Smooth muscle cell (in vitro differentiated cells): ENCODE results near the gene TTC19. TPM values are rescaled to one million over a fixed set of nuclear protein-coding genes. Genes with fewer than 3 reads are reported as not detected.

Experiments
- DNase-seq: peaks from one replicate; lab custom pipeline; 2025; ENCODE audit not compliant: unreplicated experiment; lab: John Stamatoyannopoulos, UW
- H2AFZ ChIP-seq: fragments of 200-600 bp; sonication (generic); 2 replicates; pipeline ENCODE4 v1.6.0; 2016; ENCODE audit warnings: antibody characterized with exemption, low read depth, mild to moderate bottlenecking
- H3F3A ChIP-seq: fragments of 200-600 bp; sonication (generic); 2 replicates; pipeline ENCODE4 v1.6.0; 2017; ENCODE audit warnings: antibody characterized with exemption, low read depth
- H3K27ac ChIP-seq: fragments of 200-600 bp; sonication (generic); 2 replicates; pipeline ENCODE4 v1.5.1; 2016; ENCODE audit warnings: low read depth, mild to moderate bottlenecking
- H3K27me3 ChIP-seq: fragments of 200-600 bp; sonication (generic); 2 replicates; pipeline ENCODE4 v1.6.1; 2016; ENCODE audit warnings: low read depth, mild to moderate bottlenecking
- H3K36me3 ChIP-seq: fragments of 200-600 bp; sonication (generic); 2 replicates; pipeline ENCODE4 v1.5.1; 2016; ENCODE audit warnings: low read depth
- H3K4me1 ChIP-seq: fragments of 200-600 bp; sonication (generic); 2 replicates; pipeline ENCODE4 v1.5.1; 2016; ENCODE audit warnings: low read depth
- H3K4me2 ChIP-seq: fragments of 200-600 bp; sonication (generic); 2 replicates; pipeline ENCODE4 v1.6.0; 2016; ENCODE audit warnings: mild to moderate bottlenecking
- H3K4me3 ChIP-seq: fragments of 200-600 bp; sonication (generic); 2 replicates; pipeline ENCODE4 v1.5.1; 2016; ENCODE audit warnings: mild to moderate bottlenecking
- H3K79me2 ChIP-seq: fragments of 200-600 bp; sonication (generic); 2 replicates; pipeline ENCODE4 v1.6.0; 2016; ENCODE audit warnings: low read depth, mild to moderate bottlenecking
- H3K9ac ChIP-seq: fragments of 200-600 bp; sonication (generic); 2 replicates; pipeline ENCODE4 v1.6.0; 2016; ENCODE audit warnings: low read depth
- H3K9me3 ChIP-seq: fragments of 200-600 bp; sonication (generic); replicated peaks from 2 replicates; pipeline ENCODE4 v1.5.1; 2016; ENCODE audit warnings: low read depth
- H4K20me1 ChIP-seq: fragments of 200-600 bp; sonication (generic); 2 replicates; pipeline ENCODE4 v1.6.0; 2016; ENCODE audit warnings: low read depth
- WGBS: methylation state at CpG from one replicate; pipeline ENCODE4 v1.1.7; 2016; ENCODE audit warnings: low lambda C conversion rate; 5-methylcytosine and 5-hydroxymethylcytosine counted together
- polyA plus RNA-seq: library from polyadenylated mRNA; unstranded; fragments of >200 nt; fragmentation: Nextera tagmentation; extraction: Ambion mirVana; gene quantifications from 2 replicates; pipeline ENCODE4 v1.2.1, GENCODE V29; 2016
- total RNA-seq: library from RNA; depleted of rRNA; stranded (reverse); fragments of >200 nt; gene quantifications from 2 replicates; pipeline ENCODE4 v1.2.3, GENCODE V29; 2014
- TF ChIP-seq, protein P1 (sequence below): fragments of 200-600 bp; sonication (generic); IDR thresholded peaks from 2 replicates; pipeline ENCODE4 v1.5.1; 2017; ENCODE audit warnings: borderline replicate concordance, mild to moderate bottlenecking, antibody characterized with exemption; ENCODE audit not compliant: insufficient read depth, poor library complexity, severe bottlenecking

Gene TTC19
- total and polyA plus RNA-seq, 2 experiments from 2014 or later: 17.4 to 38.7 TPM

DNA sequence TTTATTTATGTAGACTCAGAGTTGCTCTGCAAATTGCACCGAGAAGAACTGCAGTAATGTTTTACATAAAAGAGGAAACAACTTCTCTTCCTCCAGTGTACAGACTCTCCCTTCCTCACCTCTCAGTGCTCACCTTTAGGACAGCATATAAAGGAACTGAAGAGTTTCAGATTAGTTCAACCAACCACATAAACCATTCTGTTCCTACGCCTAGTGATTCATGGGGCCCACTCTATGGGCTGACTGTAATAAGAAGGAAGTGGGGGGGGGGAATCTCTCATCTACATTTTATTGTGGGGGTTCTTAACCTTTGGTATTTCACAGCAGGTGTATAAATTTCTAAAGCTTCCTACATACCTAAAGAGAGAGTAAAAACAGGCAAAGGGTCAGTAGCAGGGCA, 18.4 kb upstream of the TTC19 start:
- no peaks in the 10 kb centered on the region for H3K9me3 ChIP-seq
- no peak overlapping the region for H3K4me3 ChIP-seq
- H3K4me2 ChIP-seq: no peak overlapping the region
- no peak overlapping the region for H3K9ac ChIP-seq
- no peaks in the 10 kb centered on the region for H3K4me1 ChIP-seq
- WGBS: 41% methylated on average over 2 of the region's 2 CpGs
- no peaks in the 10 kb centered on the region for H4K20me1 ChIP-seq
- H3K27me3 ChIP-seq: no peaks in the 10 kb centered on the region
- H3K27ac ChIP-seq: no peak overlapping the region
- no peaks in the 10 kb centered on the region for H3K79me2 ChIP-seq
- no peak overlapping the region for H2AFZ ChIP-seq
- DNase-seq: no peak
- TF ChIP-seq, protein P1, sequence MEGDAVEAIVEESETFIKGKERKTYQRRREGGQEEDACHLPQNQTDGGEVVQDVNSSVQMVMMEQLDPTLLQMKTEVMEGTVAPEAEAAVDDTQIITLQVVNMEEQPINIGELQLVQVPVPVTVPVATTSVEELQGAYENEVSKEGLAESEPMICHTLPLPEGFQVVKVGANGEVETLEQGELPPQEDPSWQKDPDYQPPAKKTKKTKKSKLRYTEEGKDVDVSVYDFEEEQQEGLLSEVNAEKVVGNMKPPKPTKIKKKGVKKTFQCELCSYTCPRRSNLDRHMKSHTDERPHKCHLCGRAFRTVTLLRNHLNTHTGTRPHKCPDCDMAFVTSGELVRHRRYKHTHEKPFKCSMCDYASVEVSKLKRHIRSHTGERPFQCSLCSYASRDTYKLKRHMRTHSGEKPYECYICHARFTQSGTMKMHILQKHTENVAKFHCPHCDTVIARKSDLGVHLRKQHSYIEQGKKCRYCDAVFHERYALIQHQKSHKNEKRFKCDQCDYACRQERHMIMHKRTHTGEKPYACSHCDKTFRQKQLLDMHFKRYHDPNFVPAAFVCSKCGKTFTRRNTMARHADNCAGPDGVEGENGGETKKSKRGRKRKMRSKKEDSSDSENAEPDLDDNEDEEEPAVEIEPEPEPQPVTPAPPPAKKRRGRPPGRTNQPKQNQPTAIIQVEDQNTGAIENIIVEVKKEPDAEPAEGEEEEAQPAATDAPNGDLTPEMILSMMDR: no peak
- H3F3A ChIP-seq: peaks cover 16% of the 10 kb centered on the region
- H3K36me3 ChIP-seq: peaks cover under 1% of the 10 kb centered on the region

DNA sequence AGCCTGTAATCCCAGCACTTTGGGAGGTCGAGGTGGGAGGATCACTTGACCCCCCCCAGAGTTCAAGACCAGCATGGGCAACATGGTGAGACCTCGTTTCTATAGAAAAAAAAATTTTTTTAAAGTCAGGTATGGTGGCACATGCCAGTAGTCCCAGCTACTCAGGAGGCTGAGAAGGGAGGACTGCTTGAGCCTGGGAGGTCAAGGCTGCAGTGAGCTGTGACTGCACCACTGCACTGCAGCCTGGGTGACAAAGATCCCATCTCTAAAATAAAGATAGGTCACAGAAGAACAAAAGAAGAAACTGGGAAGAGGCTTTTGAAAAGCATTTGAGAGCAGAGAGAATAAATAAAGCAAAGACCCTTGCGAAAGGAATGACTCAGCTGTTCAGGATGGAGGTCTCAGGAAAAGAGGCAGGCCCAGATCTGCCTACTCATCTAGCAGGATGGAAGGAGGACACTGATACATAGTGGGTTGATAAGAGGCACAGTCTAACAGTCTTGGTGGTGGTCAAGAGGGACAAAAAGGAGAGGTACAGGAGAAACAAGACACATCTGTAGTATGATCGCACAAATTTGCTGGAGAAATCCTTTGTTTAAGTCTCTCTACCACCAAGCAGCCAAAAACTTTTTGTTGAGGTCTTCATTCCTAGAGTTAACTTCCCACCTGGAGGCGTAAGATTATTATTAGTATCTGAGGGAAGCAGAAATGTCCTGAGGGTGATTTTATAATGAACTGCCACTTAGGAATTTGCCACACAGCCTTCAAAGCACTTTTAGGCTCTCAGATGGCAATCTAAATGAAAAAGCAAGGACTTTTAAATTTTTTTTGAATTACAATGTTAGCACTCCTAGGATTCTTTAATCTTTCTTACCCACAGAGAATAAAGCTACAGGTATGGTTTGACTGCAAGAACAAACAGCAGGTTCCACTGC, 17.7 kb upstream of the TTC19 start:
- TF ChIP-seq, protein P1: no peak
- no peak overlapping the region for H3K4me2 ChIP-seq
- H3K79me2 ChIP-seq: no peaks in the 10 kb centered on the region
- no peak for DNase-seq
- peak overlapping the region; percentile 37 for H3K27ac ChIP-seq
- no peaks in the 10 kb centered on the region for H3K9me3 ChIP-seq
- H3F3A ChIP-seq: peaks cover 11% of the 10 kb centered on the region
- H3K4me1 ChIP-seq: no peaks in the 10 kb centered on the region
- H2AFZ ChIP-seq: no peak overlapping the region
- H3K9ac ChIP-seq: no peak overlapping the region
- H4K20me1 ChIP-seq: no peaks in the 10 kb centered on the region
- WGBS: 76% methylated on average over 5 of the region's 5 CpGs
- H3K36me3 ChIP-seq: peaks cover 4% of the 10 kb centered on the region
- no peaks in the 10 kb centered on the region for H3K27me3 ChIP-seq
- no peak overlapping the region for H3K4me3 ChIP-seq

DNA sequence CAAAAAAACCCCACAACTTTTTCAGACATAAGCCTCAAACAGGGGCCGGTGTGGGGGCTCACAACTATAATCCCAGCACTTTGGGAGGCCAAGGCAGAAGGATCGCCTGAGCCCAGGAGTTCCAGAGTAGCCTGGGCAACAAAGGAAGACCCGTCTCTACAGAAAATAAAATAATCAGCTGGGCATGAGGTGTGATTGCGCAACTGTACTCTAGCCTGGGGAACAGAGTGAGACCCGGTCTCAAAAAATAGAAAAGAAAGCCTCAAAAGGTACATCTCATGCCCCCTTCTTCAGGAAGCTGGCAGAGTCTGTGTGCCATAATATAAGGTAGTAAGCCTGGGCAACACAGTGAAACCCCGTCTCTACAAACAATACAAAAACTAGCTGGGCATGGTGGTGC, 3.3 kb upstream of the TTC19 start:
- H3K4me2 ChIP-seq: no peak overlapping the region
- DNase-seq: no peak
- no peaks in the 10 kb centered on the region for H3K27me3 ChIP-seq
- peaks cover 9% of the 10 kb centered on the region for H3K4me1 ChIP-seq
- H3K4me3 ChIP-seq: no peak overlapping the region
- no peak overlapping the region for H3K27ac ChIP-seq
- peaks cover 34% of the 10 kb centered on the region for H3K79me2 ChIP-seq
- WGBS: 81% methylated on average over 6 of the region's 6 CpGs
- no peaks in the 10 kb centered on the region for H3K9me3 ChIP-seq
- peaks cover under 1% of the 10 kb centered on the region for H3K36me3 ChIP-seq
- H3K9ac ChIP-seq: no peak overlapping the region
- no peaks in the 10 kb centered on the region for H3F3A ChIP-seq
- H2AFZ ChIP-seq: no peak overlapping the region
- H4K20me1 ChIP-seq: peaks cover 8% of the 10 kb centered on the region
- TF ChIP-seq, protein P1: no peak

DNA sequence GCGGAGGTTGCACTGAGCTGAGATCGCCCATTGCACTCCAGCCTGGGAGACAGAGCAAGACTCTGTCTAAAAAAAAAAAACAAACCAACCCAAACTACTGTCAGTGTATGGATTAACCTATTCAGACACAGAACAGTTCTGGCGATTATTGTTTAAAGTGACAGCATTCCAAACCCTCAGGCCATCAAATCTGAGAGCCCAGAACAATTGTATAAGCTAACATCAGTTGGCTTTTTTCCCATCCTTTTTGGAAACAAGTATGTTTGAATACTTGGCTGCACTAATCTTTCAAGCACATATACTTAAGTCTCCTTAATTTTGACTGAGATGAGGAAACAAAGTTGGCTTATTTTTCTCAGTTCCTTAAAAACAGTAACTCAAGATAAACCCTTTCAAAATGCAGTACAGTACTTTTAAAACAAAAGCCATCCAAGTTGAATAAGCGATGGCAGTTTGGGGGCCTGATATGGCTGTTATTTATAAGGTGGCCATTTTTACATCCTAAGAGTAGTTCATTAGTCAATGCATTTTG, 1.5 kb upstream of the TTC19 start:
- WGBS: 84% methylated on average over 3 of the region's 4 CpGs
- H3K27ac ChIP-seq: no peak overlapping the region
- H3K79me2 ChIP-seq: peaks cover 49% of the 10 kb centered on the region
- no peaks in the 10 kb centered on the region for H3K27me3 ChIP-seq
- H4K20me1 ChIP-seq: peaks cover 11% of the 10 kb centered on the region
- TF ChIP-seq, protein P1: no peak
- peak overlapping the region; percentile 63 for H3K4me3 ChIP-seq
- H3K36me3 ChIP-seq: peaks cover 17% of the 10 kb centered on the region
- peaks cover 9% of the 10 kb centered on the region for H3K4me1 ChIP-seq
- peak overlapping the region; percentile 90 for H3K4me2 ChIP-seq
- no peak overlapping the region for H3K9ac ChIP-seq
- H3K9me3 ChIP-seq: no peaks in the 10 kb centered on the region
- H2AFZ ChIP-seq: no peak overlapping the region
- no peaks in the 10 kb centered on the region for H3F3A ChIP-seq
- no peak for DNase-seq
